Adrenal gland (tissue), 12 donors: ENCODE measurements around the gene STING1. TPM values are rescaled to one million over a fixed set of nuclear protein-coding genes. Genes with fewer than 3 reads are reported as not detected.
"Not testable (repeated sequence)": the region's sequence is repeated elsewhere in the genome, so short reads cannot be mapped to it uniquely, and the experiment has no call there.

ENCODE experiments used
- DNase-seq, 7 donors: peaks; one replicate each; pipeline ENCODE4 v3.0.0-alpha.2; 2019 to 2020
- H3K27ac ChIP-seq, 5 donors: fragments of 200-600 bp; sonication (generic) in 4 of 5; 1 replicate in 3 of 5; 2 replicates in 2 of 5; pipeline versions ENCODE4 v1.5.1 to v1.8.0; 2016 to 2020; ENCODE audit warnings: mild to moderate bottlenecking in 1 of 5
- H3K27me3 ChIP-seq: fragments of 200-600 bp; 2 replicates; pipeline ENCODE4 v1.8.0; 2021
- H3K36me3 ChIP-seq, 2 donors: fragments of 200-600 bp; replicated peaks in 1 of 2; 1 replicate in 1 of 2; 2 replicates in 1 of 2; pipeline versions ENCODE4 v1.5.1 to v1.8.0; 2018 to 2022
- H3K4me1 ChIP-seq, 2 donors: fragments of 200-600 bp; replicated peaks in 1 of 2; 1 replicate in 1 of 2; 2 replicates in 1 of 2; pipeline versions ENCODE4 v1.5.1 to v1.8.0; 2018 to 2021
- H3K4me3 ChIP-seq, 4 donors: fragments of 200-600 bp; sonication (generic) in 3 of 4; one replicate each; pipeline ENCODE4 v1.5.1; 2016 to 2018
- H3K9me3 ChIP-seq, 3 donors: fragments of 200-600 bp; sonication (generic) in 1 of 3; replicated peaks in 1 of 3; 1 replicate in 2 of 3; 2 replicates in 1 of 3; pipeline versions ENCODE4 v1.5.1 to v1.8.0; 2016 to 2021
- POLR2A ChIP-seq, 2 donors: fragments of 450-650 bp; IDR thresholded peaks; one replicate each; pipeline ENCODE4 v1.6.1; 2017; ENCODE audit warnings: antibody characterized with exemption in 2 of 2, mild to moderate bottlenecking in 2 of 2, moderate library complexity in 1 of 2
- WGBS, 4 donors: extraction: QIAGEN DNeasy Blood & Tissue Kit in 2 of 4; methylation state at CpG; one replicate each; pipeline versions ENCODE4 v1.1.5 to v1.1.7; 2013 to 2017; 5-methylcytosine and 5-hydroxymethylcytosine counted together
- intact Hi-C, 2 donors: fragments of 100-400 bp; cut with DNase I; formaldehyde crosslinking; loops; one replicate each; pipeline versions ENCODE4 v1.14.1 to v1.15.0; 2022 to 2023
- polyA plus RNA-seq, 3 donors: library from polyadenylated mRNA; stranded (reverse); fragments of 200-250 nt in 2 of 3; fragments of 350-450 nt in 1 of 3; fragmentation: Illumina TruSeq in 1 of 3; extraction: RNeasy Lipid Tissue Mini Kit (QIAGEN cat#74804) in 1 of 3; gene quantifications; one replicate each; pipeline ENCODE4 v1.2.3, GENCODE V29; 2013 to 2014
- total RNA-seq, 9 donors: library from RNA; depleted of rRNA in 4 of 9; stranded (reverse); fragments of >200 nt in 4 of 9; fragments of 120-200 nt in 1 of 9; fragmentation: NEBNext Ultra II Directional in 1 of 9; extraction: Animal tissue kit (Norgen Biotek cat#: 25700) in 1 of 9; gene quantifications; one replicate each; pipeline versions ENCODE4 v1.1.0 to v1.2.4, GENCODE V29; 2013 to 2023
- TF ChIP-seq, protein P1 (sequence below), 6 experiments: fragments of 450-650 bp in 4 of 6; fragments of 200-600 bp in 2 of 6; sonication (generic) in 1 of 6; IDR thresholded peaks; 1 replicate in 5 of 6; 2 replicates in 1 of 6; pipeline versions ENCODE4 v1.5.1 to v1.8.0; 2016 to 2021; ENCODE audit warnings: antibody characterized with exemption in 6 of 6, mild to moderate bottlenecking in 2 of 6, moderate library complexity in 1 of 6
- donor health status: healthy with polysubstance abuse.
- donor health status: Bipolar disorder and iron deficiency.
- donor health status: DM: yes; HTN: yes; CAD: no.
- donor health status: DM: no; HTN: no; CAD: no.
- donor health status: DM: no; HTN: no; CAD: no.
- donor health status: DM: yes; HTN: yes; CAD: no.

Gene STING1
- total and polyA plus RNA-seq, 12 donors, result 10.9 to 63.9 (median 32.4) TPM

DNA sequence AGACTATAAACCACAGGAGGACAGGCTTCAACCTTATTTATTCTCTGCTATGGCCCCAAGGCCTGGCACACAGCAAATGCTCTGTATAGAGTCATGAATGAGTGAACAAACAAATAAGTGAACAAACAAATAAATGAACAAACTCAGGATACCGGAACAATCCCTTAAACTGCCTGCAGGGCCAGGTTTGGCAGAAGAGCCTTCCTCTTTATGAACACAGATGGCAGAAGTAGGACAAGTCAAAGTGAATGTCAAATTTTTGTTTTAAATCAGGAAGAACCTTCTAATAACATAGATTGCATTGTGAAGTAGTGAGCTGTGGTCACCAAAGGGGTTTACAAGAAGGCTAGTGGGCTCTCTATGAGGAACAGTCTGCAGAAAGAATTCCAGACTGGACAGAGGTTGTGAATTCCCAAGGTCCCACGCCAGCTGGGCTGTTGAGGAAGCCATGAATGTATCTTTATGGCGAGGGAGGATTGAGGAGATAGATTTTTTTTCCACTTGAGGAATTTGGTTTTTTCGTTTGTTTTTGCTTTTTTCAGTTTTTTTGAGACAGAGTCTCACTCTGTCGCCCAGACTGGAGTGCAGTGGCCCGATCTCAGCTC, 30.3 kb upstream of the STING1 start:
- no peak for TF ChIP-seq POLR2A (IDR thresholded peaks at IDR 0.05)
- TF ChIP-seq, protein P1, sequence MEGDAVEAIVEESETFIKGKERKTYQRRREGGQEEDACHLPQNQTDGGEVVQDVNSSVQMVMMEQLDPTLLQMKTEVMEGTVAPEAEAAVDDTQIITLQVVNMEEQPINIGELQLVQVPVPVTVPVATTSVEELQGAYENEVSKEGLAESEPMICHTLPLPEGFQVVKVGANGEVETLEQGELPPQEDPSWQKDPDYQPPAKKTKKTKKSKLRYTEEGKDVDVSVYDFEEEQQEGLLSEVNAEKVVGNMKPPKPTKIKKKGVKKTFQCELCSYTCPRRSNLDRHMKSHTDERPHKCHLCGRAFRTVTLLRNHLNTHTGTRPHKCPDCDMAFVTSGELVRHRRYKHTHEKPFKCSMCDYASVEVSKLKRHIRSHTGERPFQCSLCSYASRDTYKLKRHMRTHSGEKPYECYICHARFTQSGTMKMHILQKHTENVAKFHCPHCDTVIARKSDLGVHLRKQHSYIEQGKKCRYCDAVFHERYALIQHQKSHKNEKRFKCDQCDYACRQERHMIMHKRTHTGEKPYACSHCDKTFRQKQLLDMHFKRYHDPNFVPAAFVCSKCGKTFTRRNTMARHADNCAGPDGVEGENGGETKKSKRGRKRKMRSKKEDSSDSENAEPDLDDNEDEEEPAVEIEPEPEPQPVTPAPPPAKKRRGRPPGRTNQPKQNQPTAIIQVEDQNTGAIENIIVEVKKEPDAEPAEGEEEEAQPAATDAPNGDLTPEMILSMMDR (IDR thresholded peaks at IDR 0.05), result no peak
- Histone ChIP-seq H3K27me3 (no peaks in the 10 kb centered on the region), H3K4me1 (peaks cover 4% of the 10 kb centered on the region in 2 donors), H3K36me3 (no peaks in the 10 kb centered on the region), H3K4me3 (no peak overlapping the region), H3K9me3 (no peaks in the 10 kb centered on the region), H3K27ac (no peak overlapping the region)
- no peak for DNase-seq
- WGBS, 4 donors, result 82 to 87% (median 83%) methylated on average over 6 of the region's 6 CpGs
- intact Hi-C loops, result loop anchor here (5.0 kb wide), 1 partner anchor 91 kb away; no protein-coding TSS in a partner anchor

- H3K4me3 ChIP-seq, H3K4me1 ChIP-seq, intact Hi-C loops, H3K9me3 ChIP-seq, H3K27ac ChIP-seq, H3K27me3 ChIP-seq, DNase-seq, H3K36me3 ChIP-seq: not testable (repeated sequence)
- 66 to 87% (median 79%) methylated on average over 5 of the region's 5 CpGs for WGBS, 4 donors
Observed at GRCh38 chr5:139504722-139505121, 22.2 kb upstream of the STING1 start.

- H3K36me3 ChIP-seq, H3K4me1 ChIP-seq, H3K27me3 ChIP-seq, H3K9me3 ChIP-seq, intact Hi-C loops, H3K4me3 ChIP-seq, H3K27ac ChIP-seq, DNase-seq: not testable (repeated sequence)
- 73 to 86% (median 82%) methylated on average over 12 to 15 of the region's 15 CpGs for WGBS, 4 donors
Observed at GRCh38 chr5:139503879-139504278, 21.3 kb upstream of the STING1 start.

- H3K36me3 ChIP-seq, intact Hi-C loops, DNase-seq, H3K9me3 ChIP-seq, H3K4me3 ChIP-seq, H3K27ac ChIP-seq, H3K4me1 ChIP-seq, H3K27me3 ChIP-seq: not testable (repeated sequence)
- WGBS, 4 donors, result 83 to 89% (median 84%) methylated on average over 14 to 15 of the region's 15 CpGs
Observed at GRCh38 chr5:139503036-139503817, 20.7 kb upstream of the STING1 start.

- DNase-seq, result no peak
- Histone ChIP-seq H3K4me1 (no peaks in the 10 kb centered on the region), H3K36me3 (no peaks in the 10 kb centered on the region), H3K27me3 (no peaks in the 10 kb centered on the region), H3K4me3 (no peak overlapping the region), H3K27ac (no peak overlapping the region), H3K9me3 (no peaks in the 10 kb centered on the region)
- TF ChIP-seq POLR2A (IDR thresholded peaks at IDR 0.05), result no peak
- TF ChIP-seq, protein P1 (IDR thresholded peaks at IDR 0.05), result no peak
- WGBS, 4 donors, result 73 to 89% (median 79%) methylated on average over 4 of the region's 4 CpGs
- intact Hi-C loops, result no loop called here
Observed at GRCh38 chr5:139501381-139501780, 18.8 kb upstream of the STING1 start.
